ELR (cell line): Measurements from ENCODE around the gene BSN.
"Not testable (repeated sequence)": the region's sequence is repeated elsewhere in the genome, so short reads cannot be mapped to it uniquely, and the experiment has no call there.

Experiments
- DNase-seq: peaks from one replicate; pipeline ENCODE4 v3.0.0-alpha.2; 2015; ENCODE audit warnings: low read depth

Gene BSN

GRCh38 chr3:49673715-49674496, 119.6 kb downstream of the BSN start, which contains the start of gene APEH:
Gene APEH, plus strand, starts transcription at chr3:49674351. Its CDS starts 51 bp downstream, at chr3:49674402.
- DNase-seq: peak; percentile 99

- DNase-seq: no peak
Measured at GRCh38 chr3:49674497-49674983, 120.3 kb downstream of the BSN start.

GRCh38 chr3:49675912-49676311, 121.6 kb downstream of the BSN start:
- no peak for DNase-seq

- DNase-seq: no peak
Measured at GRCh38 chr3:49680493-49681231, 126.4 kb downstream of the BSN start.

GRCh38 chr3:49681232-49681522, 126.9 kb downstream of the BSN start:
- DNase-seq: no peak

GRCh38 chr3:49681543-49681942, 127.3 kb downstream of the BSN start:
- no peak for DNase-seq

- no peak for DNase-seq
Measured at GRCh38 chr3:49683162-49683561, 128.9 kb downstream of the BSN start.

GRCh38 chr3:49684453-49684852, 130.2 kb downstream of the BSN start:
- not testable (repeated sequence) for DNase-seq

GRCh38 chr3:49685103-49685502, 130.8 kb downstream of the BSN start:
- not testable (repeated sequence) for DNase-seq

- DNase-seq: not testable (repeated sequence)
Measured at GRCh38 chr3:49685846-49686245, 131.6 kb downstream of the BSN start.

- DNase-seq: not testable (repeated sequence)
Measured at GRCh38 chr3:49686346-49686745, 132.1 kb downstream of the BSN start.

GRCh38 chr3:49686769-49687423, 132.6 kb downstream of the BSN start:
- DNase-seq: peak; percentile 46

GRCh38 chr3:49687424-49687795, 133.1 kb downstream of the BSN start:
- not testable (repeated sequence) for DNase-seq

- DNase-seq: not testable (repeated sequence)
Measured at GRCh38 chr3:49688338-49689045, 134.2 kb downstream of the BSN start.

- peak; percentile 89 for DNase-seq
Measured at GRCh38 chr3:49689046-49689907, 135.0 kb downstream of the BSN start, which contains the start of the genes MST1 and RNF123. Gene MST1, minus strand, starts transcription at chr3:49689474. Its CDS starts 783 bp downstream, at chr3:49688691. Gene RNF123, plus strand, starts transcription at chr3:49689557. Its CDS starts 1,609 bp downstream, at chr3:49691166.

GRCh38 chr3:49689908-49690624, 135.8 kb downstream of the BSN start:
- not testable (repeated sequence) for DNase-seq

- not testable (repeated sequence) for DNase-seq
Measured at GRCh38 chr3:49690856-49691255, 136.6 kb downstream of the BSN start.

- not testable (repeated sequence) for DNase-seq
Measured at GRCh38 chr3:49691481-49691880, 137.2 kb downstream of the BSN start.

- DNase-seq: not testable (repeated sequence)
Measured at GRCh38 chr3:49694409-49695070, 140.3 kb downstream of the BSN start.
